ENCODE measurements around the gene BMP2K.

- TF ChIP-seq CTCF (conservative IDR thresholded peaks at IDR 0.05 in 1 of 2, IDR thresholded peaks at IDR 0.05 in 1 of 2; ENCODE audit: low read depth in 1 of 2, low read length in 2 of 2) (no peak), EZH2 (IDR thresholded peaks at IDR 0.05; ENCODE audit: low read length, missing control alignments) (no peak)
These were observed 33.9 kb upstream of the BMP2K start for GRCh38 chr4:78742300-78742699.
